Islet of Langerhans (tissue), 1 donor: ENCODE measurements around the gene RLN2.
A peak's percentile ranks its signal among the peaks of the same experiment; 100 is the strongest.
"Not testable (repeated sequence)": the region's sequence is repeated elsewhere in the genome, so short reads cannot be mapped to it uniquely, and the experiment has no call there.

ENCODE experiments used
- FAIRE-seq: peaks from one replicate; lab custom pipeline; 2011; peaks lifted over from hg19 to GRCh38; lab: Jason Lieb, UNC

RLN2 gene, protein sequence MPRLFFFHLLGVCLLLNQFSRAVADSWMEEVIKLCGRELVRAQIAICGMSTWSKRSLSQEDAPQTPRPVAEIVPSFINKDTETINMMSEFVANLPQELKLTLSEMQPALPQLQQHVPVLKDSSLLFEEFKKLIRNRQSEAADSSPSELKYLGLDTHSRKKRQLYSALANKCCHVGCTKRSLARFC

DNA sequence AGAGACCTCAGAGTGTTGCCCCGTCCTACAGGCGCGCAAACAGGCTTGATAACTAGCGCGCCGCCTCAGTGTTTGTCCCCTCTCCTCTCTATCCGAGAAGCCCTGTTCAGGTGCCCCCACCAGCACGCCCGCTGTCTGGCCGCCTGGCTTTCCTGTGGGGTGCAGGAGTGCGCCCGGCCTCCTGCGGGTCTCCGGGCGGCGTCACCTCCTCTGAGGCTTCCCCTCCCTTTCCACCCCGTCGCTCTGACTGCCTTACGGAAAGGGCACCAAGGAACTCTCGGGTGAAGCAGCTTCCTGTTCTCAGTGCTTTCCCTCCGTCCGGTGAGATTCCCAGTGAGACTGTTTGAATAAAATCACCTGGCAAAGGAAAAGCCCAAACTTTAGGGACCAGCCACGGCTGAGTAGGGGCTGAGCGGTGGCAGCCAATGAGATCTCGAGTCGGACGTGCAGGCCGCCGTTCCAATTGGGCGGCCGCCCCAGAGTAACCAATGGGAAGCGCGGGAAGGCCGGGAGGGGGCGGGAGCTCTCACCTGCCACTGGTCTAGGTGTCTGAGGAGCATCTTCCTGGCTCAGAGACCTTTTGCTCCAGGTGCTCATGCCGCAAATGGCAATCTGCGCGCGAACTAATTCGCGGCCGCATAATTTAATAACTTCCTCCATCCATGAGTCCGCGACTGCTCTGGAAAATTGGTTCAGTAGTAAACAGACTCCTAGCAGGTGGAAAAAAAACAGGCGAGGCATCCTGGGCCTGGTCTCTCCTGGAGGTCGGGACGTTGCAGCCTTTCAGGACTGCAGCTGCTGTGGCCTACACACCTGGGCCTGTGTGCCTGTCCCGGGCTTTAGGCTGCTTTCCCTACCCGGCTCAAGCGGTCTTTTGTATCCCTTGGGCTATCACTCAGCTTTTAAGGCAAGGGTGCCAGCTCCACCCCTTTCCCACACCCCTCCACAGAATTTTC lies at the start of gene RLN2:
TSS of gene RLN2 (minus strand) at position 877 of the 956 bp plus-strand sequence. CDS start at position 741, 136 bp downstream.
- peak; percentile 98 for FAIRE-seq

DNA sequence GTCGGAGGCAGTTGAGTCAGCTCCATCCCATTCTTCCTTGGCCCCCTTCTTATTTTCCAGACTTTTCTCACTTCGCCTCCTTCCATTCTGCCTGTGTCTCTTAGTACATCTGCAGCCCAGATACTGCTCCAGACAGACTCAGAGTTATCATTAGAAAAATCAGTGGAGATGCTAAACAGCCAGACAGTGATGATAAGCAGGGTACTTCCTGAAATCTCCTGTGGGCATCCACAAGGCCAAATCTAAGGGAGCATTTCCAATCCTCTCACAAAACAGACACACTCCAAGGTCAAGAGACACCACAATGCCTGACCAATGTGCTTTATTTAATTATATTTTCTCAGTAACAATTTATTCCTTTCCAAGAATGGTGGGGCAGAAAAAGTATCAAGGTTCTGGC lies 49.7 kb upstream of the RLN2 start:
- no peak for FAIRE-seq

DNA sequence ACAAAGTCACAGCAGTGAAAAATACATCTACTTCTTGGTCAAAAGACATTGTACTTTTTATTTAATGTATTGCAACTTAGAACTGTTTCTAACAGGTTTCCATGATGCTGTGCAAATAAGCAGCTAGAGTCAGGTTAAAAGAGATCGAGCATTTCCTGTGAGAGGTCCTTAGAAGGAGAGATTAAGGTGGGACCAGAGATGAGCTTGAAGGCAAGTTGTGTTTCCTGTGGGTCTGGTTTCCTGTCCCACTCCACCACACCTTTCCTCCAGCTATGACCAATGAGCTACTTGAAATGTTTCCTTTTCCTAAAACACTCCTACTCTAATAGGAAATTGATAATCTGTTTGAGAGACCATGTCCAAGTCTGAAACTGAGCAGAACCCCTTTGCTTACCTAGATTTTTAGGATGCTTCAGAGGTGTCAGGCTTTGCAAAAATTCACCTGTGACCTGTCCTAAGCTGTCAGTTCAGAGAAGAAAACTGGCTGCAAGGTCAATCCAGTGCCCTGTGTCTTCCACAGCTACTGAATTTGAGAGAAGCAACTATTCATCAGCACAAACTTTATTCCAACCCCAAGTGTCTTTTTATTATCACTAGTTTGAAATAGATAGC lies 48.2 kb upstream of the RLN2 start:
- no peak for FAIRE-seq

DNA sequence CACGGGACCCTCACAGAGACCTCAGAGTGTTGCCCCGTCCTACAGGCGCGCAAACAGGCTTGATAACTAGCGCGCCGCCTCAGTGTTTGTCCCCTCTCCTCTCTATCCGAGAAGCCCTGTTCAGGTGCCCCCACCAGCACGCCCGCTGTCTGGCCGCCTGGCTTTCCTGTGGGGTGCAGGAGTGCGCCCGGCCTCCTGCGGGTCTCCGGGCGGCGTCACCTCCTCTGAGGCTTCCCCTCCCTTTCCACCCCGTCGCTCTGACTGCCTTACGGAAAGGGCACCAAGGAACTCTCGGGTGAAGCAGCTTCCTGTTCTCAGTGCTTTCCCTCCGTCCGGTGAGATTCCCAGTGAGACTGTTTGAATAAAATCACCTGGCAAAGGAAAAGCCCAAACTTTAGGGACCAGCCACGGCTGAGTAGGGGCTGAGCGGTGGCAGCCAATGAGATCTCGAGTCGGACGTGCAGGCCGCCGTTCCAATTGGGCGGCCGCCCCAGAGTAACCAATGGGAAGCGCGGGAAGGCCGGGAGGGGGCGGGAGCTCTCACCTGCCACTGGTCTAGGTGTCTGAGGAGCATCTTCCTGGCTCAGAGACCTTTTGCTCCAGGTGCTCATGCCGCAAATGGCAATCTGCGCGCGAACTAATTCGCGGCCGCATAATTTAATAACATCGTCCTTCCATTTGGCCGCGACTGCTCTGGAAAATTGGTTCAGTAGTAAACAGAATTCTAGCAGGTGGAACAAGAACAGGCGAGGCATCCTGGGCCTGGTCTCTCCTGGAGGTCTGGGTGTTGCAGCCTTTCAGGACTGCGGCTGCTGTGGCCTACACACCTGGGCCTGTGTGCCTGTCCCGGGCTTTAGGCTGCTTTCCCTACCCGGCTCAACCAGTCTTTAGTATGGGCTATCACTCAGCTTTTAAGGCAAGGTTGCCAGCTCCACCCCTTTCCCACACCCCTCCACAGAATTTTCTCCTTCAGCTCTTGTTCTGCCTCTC lies 34.8 kb upstream of the RLN2 start, which contains the start of gene RLN1:
TSS of gene RLN1 (minus strand) at position 885 of the 990 bp plus-strand sequence. CDS start at position 755, 130 bp downstream.
- FAIRE-seq: peak; percentile 100

DNA sequence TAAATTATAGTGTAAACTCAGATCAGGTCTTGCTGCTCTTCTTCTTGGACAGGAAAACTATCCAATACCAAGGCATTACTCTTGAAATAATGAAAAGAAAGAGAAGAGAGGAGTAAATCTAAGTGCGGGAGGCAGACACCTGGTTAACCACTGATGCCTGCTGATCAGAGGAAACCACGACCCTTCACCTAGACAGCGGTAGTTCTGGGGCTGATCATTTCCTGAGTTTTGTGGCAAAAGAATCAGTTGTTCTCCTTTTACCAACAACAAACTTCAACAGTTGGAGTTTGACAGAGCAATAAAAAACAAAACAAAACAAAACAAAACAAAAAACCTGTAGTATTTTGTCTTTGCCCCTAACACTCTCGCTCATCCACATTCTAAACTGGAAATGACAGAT lies 32.2 kb upstream of the RLN2 start:
- no peak for FAIRE-seq

DNA sequence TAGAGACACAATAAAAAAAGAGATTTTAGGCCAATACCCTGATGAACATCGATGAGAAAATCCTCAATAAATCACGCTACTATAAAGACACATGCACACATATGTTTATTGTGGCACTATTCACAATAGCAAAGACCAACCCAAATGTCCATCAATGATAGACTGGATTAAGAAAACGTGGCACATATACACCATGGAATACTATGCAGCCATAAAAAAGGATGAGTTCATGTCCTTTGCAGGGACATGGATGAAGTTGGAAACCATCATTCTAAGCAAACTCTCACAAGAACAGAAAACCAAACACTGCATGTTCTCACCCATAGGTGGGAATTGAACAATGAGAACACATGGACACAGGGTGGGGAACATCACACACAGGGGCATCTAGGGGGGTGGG lies 26.8 kb upstream of the RLN2 start:
- FAIRE-seq: not testable (repeated sequence)

DNA sequence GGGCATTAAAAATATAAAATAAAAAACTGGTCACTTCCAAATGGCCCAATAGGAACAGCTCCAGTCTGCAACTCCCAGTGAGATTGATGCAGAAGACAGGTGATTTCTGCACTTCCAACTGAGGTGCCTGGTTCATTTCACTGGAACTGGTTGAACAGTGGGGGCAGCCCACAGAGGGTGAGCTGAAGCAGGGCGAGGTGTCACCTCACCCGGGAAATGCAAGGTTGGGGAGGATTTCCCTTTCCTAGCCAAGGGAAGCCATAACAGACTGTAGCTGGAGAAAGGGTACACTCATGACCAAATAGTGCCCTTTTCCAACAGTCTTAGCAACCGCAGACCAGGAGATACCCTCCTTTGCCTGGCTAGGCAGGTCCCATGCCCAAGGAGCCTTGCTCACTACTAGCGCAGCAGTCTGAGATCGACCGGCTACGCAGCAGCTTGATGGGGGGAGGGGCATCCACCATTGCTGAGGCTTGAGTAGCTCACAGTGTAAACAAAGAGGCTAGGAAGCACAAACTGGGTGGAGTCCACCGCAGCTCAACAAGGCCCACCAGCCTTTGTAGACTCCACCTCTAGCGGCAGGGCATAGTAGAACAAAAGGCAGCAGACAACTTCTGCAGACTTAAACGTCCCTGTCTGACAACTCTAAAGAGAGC lies 22.5 kb upstream of the RLN2 start:
- no peak for FAIRE-seq

DNA sequence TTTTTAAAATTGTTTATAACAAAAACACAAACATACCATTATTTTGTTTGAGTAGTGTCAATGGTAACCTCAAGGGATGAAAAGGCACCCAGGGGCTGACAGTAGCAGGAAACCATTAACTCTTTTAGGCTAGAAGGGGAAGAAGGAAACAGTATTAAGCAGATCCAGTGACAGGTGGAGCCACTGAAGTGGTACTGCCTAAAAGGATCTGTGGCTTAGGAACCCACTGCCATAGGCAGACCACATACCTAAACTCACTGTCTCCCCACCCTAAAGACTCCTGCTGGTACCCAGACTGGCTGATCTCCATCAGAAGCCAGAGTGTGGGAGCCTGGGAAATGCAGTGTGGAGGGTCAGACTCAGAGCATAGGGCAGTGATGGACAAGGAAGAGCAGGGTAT lies 21.7 kb upstream of the RLN2 start:
- FAIRE-seq: no peak

DNA sequence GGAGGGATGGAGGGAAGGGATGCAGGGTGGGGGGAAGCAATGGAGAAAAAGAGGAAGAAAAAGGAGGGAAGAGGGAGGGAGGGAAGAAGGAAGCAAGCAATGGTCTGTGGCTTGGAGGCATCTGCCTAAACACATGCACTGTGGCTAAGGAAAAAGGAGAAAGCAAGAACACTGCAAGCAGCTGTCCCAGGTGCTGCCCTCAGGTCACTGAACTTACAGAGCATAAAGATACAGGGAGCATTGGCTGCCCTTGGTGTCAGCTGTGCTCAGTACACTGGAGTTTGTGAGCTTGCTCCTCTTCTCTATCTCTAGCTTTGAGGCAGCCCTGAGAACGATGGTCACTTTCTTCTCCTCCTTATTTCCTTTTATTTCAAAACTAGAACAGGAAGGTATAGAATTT lies 17.1 kb upstream of the RLN2 start:
- FAIRE-seq: not testable (repeated sequence)

DNA sequence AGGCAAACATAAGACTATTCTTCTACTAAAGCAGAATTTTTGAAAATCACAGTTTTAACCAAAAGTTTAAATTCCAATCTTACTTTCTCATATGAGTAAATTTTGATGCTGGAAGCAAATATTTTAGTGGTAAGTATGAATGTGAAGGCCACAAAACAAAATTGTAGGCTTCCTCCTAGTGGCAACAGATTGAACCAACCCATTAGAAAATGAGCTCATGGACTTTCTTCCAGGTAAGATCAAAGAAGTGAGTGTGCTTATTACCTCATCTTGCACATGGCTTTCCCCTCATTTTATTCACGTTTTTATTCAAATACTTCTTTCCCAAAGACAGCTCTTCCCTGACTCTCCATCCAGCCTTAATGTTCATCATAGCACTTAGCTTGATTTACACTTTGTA lies 16.5 kb upstream of the RLN2 start:
- FAIRE-seq: peak; percentile 43

DNA sequence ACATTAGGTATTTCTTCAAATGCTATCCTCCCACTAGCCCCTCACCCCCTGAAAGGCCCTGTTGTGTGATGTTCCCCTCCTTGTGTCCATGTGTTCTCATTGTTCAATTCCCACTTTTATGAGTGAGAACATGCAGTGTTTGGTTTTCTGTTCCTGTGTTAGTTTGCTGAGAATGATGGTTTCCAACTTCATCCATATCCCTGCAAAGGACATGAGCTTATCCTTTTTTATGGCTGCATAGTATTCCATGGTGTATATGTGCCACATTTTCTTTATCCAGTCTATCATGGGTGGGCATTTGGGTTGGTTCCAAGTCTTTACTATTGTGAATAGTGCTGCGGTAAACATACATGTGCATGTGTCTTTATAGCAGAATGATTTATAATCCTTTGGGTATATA lies 11.9 kb upstream of the RLN2 start:
- not testable (repeated sequence) for FAIRE-seq

DNA sequence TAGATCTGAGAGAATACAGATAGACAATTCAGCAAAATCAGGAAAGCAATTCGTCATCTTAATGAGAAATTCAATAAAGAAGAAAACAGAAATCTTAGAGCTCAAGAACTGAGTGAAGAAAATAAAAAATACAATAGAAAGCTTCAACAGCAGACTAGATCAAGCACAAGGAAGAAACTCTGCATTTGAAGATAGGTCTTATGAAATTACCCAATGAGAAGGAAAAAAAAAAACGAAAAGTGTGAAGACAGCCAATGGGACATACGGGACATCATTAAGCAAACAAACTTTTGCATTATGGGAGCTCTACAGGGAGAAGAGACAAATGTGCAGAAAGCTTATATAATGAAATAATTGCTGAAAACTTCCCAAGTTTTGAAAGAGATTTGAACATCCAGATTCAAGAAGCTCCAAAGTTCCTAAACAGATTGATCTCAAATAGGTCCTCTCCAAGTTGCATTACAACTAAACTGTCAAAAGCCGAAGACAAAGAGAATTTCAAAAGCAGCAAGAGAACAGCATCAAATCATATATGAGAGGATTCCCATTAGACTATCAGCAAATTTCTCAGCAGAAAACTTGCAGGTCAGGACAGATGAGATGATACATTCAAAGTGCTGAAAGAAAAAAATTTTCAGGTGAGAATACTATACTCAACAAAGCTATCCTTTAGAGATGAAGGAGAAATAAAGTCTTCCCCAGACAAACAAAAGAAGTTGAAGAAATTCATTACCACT lies 10.8 kb upstream of the RLN2 start:
- FAIRE-seq: no peak

DNA sequence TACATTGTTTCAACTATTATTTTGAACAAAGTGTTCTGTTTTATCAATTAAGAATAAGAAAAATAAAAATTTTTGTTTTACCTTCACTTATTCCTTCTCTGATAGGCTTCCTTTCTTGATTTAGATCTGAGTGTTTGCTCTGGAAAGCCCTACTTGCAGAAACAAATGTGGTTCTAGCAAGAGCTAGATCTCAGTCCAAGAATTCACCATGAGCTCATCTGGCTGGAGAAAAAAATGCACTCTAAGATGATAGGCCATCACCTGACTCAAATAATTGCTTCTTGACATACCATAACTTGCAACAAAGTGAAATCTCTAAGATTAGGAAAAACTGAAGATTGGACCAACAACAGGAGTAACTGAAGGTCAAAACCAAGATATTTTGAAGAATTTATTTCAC lies 6.3 kb upstream of the RLN2 start:
- FAIRE-seq: no peak

DNA sequence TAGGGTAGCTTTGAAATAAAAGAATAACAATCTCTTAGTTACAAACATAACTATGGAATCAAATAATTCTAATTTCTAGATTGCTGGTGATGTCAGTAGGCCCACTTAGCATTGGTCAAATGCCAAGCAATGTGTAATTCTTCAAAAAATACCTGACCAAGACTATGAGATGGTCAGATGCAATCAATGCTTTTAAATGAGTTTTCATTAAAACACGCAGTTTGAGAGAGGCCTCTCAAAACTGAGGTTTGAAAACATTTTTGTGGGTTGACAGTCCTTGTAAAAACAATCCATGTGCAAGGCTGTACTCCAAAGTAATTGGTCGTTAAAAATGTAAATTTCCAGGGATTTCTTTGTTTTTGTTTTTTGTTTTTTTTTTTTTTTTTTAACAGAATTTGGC lies 1.2 kb upstream of the RLN2 start:
- no peak for FAIRE-seq

DNA sequence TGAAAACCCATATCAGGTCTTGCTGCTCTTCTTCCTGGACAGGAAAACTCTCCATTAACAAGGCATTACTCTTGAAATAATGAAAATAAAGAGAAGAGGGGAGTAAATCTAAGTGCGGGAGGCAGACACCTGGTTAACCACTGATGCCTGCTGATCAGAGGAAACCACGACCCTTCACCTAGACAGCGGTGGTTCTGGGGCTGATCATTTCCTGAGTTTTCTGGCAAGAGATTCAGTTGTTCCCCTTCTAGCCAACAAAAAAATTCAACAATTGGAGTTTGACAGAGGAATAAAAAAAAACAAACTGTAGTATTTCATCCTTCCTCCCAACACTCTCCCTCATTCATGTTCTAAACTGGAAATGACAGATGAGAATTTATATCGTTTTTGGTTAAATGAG lies 3.0 kb downstream of the RLN2 start:
- FAIRE-seq: no peak

DNA sequence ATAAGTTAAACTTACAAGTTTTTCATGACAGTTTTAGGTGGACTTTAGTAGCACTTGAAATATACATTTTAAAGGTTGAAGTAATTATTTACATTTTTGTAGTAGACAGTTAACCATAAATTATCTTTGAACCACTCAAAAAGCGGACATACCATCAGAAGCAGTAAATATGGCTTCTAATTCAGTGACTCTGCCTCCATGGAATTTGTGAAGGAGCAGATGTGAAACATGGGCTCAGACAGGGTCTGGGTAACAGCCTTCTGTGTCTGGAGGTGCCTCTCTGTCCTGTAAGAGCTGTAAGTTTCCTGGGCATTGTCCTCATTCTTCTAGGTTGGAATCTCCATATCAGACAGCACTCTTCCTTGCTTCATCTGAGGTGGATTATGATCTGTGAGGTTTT lies 12.4 kb downstream of the RLN2 start:
- no peak for FAIRE-seq

DNA sequence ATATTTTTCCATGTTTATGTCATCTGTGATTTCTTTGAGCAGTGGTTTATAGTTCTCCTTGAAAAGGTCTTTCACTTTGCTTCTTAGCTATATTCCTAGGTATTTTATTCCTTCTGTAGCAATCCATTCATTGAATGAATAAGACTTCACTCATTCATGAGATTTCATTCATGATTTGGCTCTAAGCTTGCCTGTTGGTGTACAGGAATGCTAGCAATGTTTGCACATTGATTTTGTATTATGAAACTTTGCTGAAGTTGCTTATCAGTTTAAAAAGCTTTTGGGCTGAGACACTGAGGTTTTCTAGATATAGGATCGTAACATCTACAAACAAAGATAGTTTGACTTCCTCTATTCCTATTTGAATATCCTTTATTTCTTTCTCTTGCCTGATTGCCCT lies 15.9 kb downstream of the RLN2 start:
- no peak for FAIRE-seq

DNA sequence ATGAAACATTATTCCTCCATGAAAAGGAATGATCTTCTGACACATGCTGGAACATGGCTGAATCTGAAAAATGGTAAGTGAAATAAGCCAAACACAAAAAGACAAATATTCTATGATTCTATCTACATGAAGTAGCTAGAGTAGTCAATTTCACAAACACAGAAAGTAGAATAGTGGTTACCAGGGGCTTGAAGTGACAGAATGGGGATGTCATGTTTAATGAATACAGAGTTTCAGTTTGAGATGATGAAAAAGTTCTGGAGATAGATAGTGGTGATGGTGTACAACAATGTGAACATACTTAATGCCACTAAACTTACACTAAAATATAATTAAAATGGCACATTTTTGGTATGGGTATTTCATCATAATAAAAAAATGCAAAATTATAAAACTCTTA lies 18.3 kb downstream of the RLN2 start:
- no peak for FAIRE-seq

DNA sequence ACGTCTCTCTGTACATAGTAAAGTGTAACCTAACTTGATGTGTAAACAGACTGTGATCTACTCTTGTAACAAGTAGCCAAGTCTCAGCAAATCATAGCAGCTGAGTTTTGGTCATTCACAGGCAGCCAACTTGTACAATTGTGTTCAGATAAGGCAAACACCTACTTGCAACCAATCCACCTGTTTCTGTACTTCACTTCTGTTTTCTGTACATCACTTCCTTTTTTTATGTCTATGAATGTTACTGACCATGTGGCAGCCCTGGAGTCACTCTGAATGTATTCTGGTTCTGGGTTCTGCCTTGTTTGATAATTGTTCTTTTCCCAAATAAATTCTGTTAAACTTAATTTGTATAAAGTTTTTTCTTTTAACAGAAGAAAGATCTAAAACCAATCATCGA lies 26.0 kb downstream of the RLN2 start:
- FAIRE-seq: no peak

DNA sequence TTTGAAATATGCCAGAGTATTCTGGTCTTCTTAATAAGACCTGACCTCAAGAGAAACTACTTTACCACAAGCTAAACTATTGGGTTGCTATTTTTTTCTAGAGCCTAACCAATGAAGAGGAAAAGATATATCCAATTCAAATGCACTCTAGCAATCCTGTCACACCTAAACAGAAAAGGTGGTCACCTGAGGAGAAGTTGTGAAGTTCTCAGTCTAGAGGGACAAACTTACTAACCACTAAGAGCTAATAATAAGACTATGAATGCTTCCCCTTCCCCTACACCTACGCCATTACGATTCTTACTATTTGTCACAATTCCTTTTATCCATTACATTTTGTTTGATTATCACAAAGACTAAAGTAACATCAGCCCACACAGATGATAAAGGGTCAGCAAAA lies 29.7 kb downstream of the RLN2 start:
- FAIRE-seq: no peak

DNA sequence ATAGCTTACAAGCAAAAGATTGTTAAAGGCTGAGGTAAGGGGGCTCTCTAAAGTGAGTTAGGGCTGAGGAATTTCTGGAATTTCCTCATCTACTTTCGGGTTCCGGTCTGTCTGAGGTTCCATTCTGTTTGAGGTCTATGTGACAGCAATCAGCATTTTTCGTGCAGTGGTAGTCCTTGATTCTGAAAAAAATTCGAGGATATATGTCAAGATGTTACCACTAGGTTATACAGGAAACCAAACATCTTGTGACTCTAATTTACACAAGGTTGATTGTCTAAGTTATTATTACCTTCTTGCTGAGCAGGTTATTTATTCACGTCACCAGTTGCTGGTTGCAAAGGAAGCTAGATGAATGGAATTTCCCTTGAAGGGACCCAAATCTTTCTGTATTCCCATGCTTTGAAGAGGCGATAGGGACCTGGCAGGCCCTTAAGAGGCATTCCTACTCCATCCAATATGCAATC lies 35.2 kb downstream of the RLN2 start:
- FAIRE-seq: no peak
